Memory B cell (primary cell): ENCODE data around the gene CTNND2.

Experiments used
- ATAC-seq: fragments of 150-1000 bp; cut with Tn5 transposase; 2 replicates; pipeline ENCODE4 v1.10.0; 2021; ENCODE audit warnings: low read depth, mild to moderate bottlenecking, moderate library complexity
- DNase-seq, 2 donors: peaks; one replicate each; pipeline ENCODE4 v3.0.0; 2022; ENCODE audit warnings: low spot score in 2 of 2
- H3K27ac Mint-ChIP-seq: one replicate; pipeline ENCODE4 v1.8.0; 2022; ENCODE audit warnings: mild to moderate bottlenecking, moderate library complexity, mixed read lengths
- H3K27me3 Mint-ChIP-seq: one replicate; pipeline ENCODE4 v1.8.0; 2022; ENCODE audit warnings: mixed read lengths
- H3K36me3 Mint-ChIP-seq: one replicate; pipeline ENCODE4 v1.8.0; 2022; ENCODE audit warnings: mild to moderate bottlenecking, mixed read lengths
- H3K4me1 Mint-ChIP-seq: one replicate; pipeline ENCODE4 v1.8.0; 2022; ENCODE audit warnings: mixed read lengths
- H3K4me3 Mint-ChIP-seq: one replicate; pipeline ENCODE4 v1.8.0; 2022; ENCODE audit warnings: mild to moderate bottlenecking, moderate library complexity, mixed read lengths
- H3K9me3 Mint-ChIP-seq: one replicate; pipeline ENCODE4 v1.8.0; 2022; ENCODE audit warnings: mixed read lengths

CTNND2 gene

GRCh38 chr5:11047030-11047429 is 857.2 kb downstream of the CTNND2 start:
- no peak overlapping the region for H3K4me3 Mint-ChIP-seq
- no peaks in the 10 kb centered on the region for H3K4me1 Mint-ChIP-seq
- no peak overlapping the region for H3K27ac Mint-ChIP-seq
- peaks cover 2% of the 10 kb centered on the region for H3K27me3 Mint-ChIP-seq
- H3K9me3 Mint-ChIP-seq = no peaks in the 10 kb centered on the region
- DNase-seq = no peak
- ATAC-seq = no peak
- no peaks in the 10 kb centered on the region for H3K36me3 Mint-ChIP-seq

- Mint-ChIP-seq H3K4me3 (no peak overlapping the region), H3K27me3 (peaks cover 2% of the 10 kb centered on the region), H3K4me1 (no peaks in the 10 kb centered on the region), H3K27ac (no peak overlapping the region), H3K36me3 (no peaks in the 10 kb centered on the region), H3K9me3 (no peaks in the 10 kb centered on the region)
- ATAC-seq (no peak), DNase-seq (no peak)
Observed at GRCh38 chr5:11046160-11046559, 858.1 kb downstream of the CTNND2 start.

GRCh38 chr5:11045411-11045810 is 858.8 kb downstream of the CTNND2 start:
- no peaks in the 10 kb centered on the region for H3K36me3 Mint-ChIP-seq
- no peaks in the 10 kb centered on the region for H3K9me3 Mint-ChIP-seq
- no peak for DNase-seq
- H3K27ac Mint-ChIP-seq = no peak overlapping the region
- no peaks in the 10 kb centered on the region for H3K4me1 Mint-ChIP-seq
- no peak overlapping the region for H3K4me3 Mint-ChIP-seq
- peaks cover 2% of the 10 kb centered on the region for H3K27me3 Mint-ChIP-seq
- ATAC-seq = no peak

- Mint-ChIP-seq H3K36me3 (no peaks in the 10 kb centered on the region), H3K27ac (no peak overlapping the region), H3K4me1 (no peaks in the 10 kb centered on the region), H3K9me3 (no peaks in the 10 kb centered on the region), H3K27me3 (peaks cover 2% of the 10 kb centered on the region), H3K4me3 (no peak overlapping the region)
- no peak for DNase-seq
- ATAC-seq = no peak
Observed at GRCh38 chr5:11044581-11044980, 859.7 kb downstream of the CTNND2 start.

GRCh38 chr5:11043881-11044280 is 860.4 kb downstream of the CTNND2 start:
- Mint-ChIP-seq H3K36me3 (no peaks in the 10 kb centered on the region), H3K9me3 (no peaks in the 10 kb centered on the region), H3K27ac (no peak overlapping the region), H3K4me1 (no peaks in the 10 kb centered on the region), H3K27me3 (peaks cover 2% of the 10 kb centered on the region), H3K4me3 (no peak overlapping the region)
- ATAC-seq = no peak
- DNase-seq = no peak

- Mint-ChIP-seq H3K4me1 (no peaks in the 10 kb centered on the region), H3K27ac (no peak overlapping the region), H3K36me3 (no peaks in the 10 kb centered on the region), H3K27me3 (peaks cover 5% of the 10 kb centered on the region), H3K4me3 (no peak overlapping the region), H3K9me3 (no peaks in the 10 kb centered on the region)
- no peak for ATAC-seq
- DNase-seq = no peak
Observed at GRCh38 chr5:11040345-11040744, 863.9 kb downstream of the CTNND2 start.

GRCh38 chr5:11038772-11039171 is 865.5 kb downstream of the CTNND2 start:
- ATAC-seq = no peak
- Mint-ChIP-seq H3K9me3 (no peaks in the 10 kb centered on the region), H3K4me3 (no peak overlapping the region), H3K4me1 (no peaks in the 10 kb centered on the region), H3K27me3 (peaks cover 9% of the 10 kb centered on the region), H3K27ac (no peak overlapping the region), H3K36me3 (no peaks in the 10 kb centered on the region)
- DNase-seq = no peak

- Mint-ChIP-seq H3K27ac (no peak overlapping the region), H3K4me3 (no peak overlapping the region), H3K36me3 (no peaks in the 10 kb centered on the region), H3K9me3 (no peaks in the 10 kb centered on the region), H3K27me3 (peaks cover 7% of the 10 kb centered on the region), H3K4me1 (no peaks in the 10 kb centered on the region)
- ATAC-seq (no peak), DNase-seq (no peak)
Observed at GRCh38 chr5:11037941-11038340, 866.3 kb downstream of the CTNND2 start.

- ATAC-seq (no peak), DNase-seq (no peak)
- H3K4me1 Mint-ChIP-seq = no peaks in the 10 kb centered on the region
- H3K27ac Mint-ChIP-seq = no peak overlapping the region
- H3K27me3 Mint-ChIP-seq = peaks cover 7% of the 10 kb centered on the region
- H3K9me3 Mint-ChIP-seq = no peaks in the 10 kb centered on the region
- H3K4me3 Mint-ChIP-seq = no peak overlapping the region
- no peaks in the 10 kb centered on the region for H3K36me3 Mint-ChIP-seq
Observed at GRCh38 chr5:11037080-11037479, 867.2 kb downstream of the CTNND2 start.

GRCh38 chr5:11030671-11031070 is 873.6 kb downstream of the CTNND2 start:
- DNase-seq = no peak
- Mint-ChIP-seq H3K9me3 (peaks cover 12% of the 10 kb centered on the region), H3K27ac (no peak overlapping the region), H3K4me3 (no peak overlapping the region), H3K36me3 (peaks cover 2% of the 10 kb centered on the region), H3K27me3 (peaks cover 6% of the 10 kb centered on the region), H3K4me1 (no peaks in the 10 kb centered on the region)
- no peak for ATAC-seq

- H3K4me1 Mint-ChIP-seq = no peaks in the 10 kb centered on the region
- DNase-seq = no peak
- no peak overlapping the region for H3K4me3 Mint-ChIP-seq
- no peak overlapping the region for H3K27ac Mint-ChIP-seq
- ATAC-seq = no peak
- peaks cover 2% of the 10 kb centered on the region for H3K36me3 Mint-ChIP-seq
- peaks cover 12% of the 10 kb centered on the region for H3K9me3 Mint-ChIP-seq
- no peaks in the 10 kb centered on the region for H3K27me3 Mint-ChIP-seq
Observed at GRCh38 chr5:11027660-11028059, 876.6 kb downstream of the CTNND2 start.

GRCh38 chr5:11026543-11026942 is 877.7 kb downstream of the CTNND2 start:
- ATAC-seq = no peak
- Mint-ChIP-seq H3K4me3 (no peak overlapping the region), H3K4me1 (no peaks in the 10 kb centered on the region), H3K9me3 (peaks cover 12% of the 10 kb centered on the region), H3K27me3 (peaks cover 4% of the 10 kb centered on the region), H3K27ac (no peak overlapping the region), H3K36me3 (peaks cover 2% of the 10 kb centered on the region)
- no peak for DNase-seq

- H3K27ac Mint-ChIP-seq = no peak overlapping the region
- H3K4me1 Mint-ChIP-seq = no peaks in the 10 kb centered on the region
- ATAC-seq (no peak), DNase-seq (no peak)
- no peaks in the 10 kb centered on the region for H3K9me3 Mint-ChIP-seq
- no peak overlapping the region for H3K4me3 Mint-ChIP-seq
- peaks cover 4% of the 10 kb centered on the region for H3K27me3 Mint-ChIP-seq
- no peaks in the 10 kb centered on the region for H3K36me3 Mint-ChIP-seq
Observed at GRCh38 chr5:11023945-11024344, 880.3 kb downstream of the CTNND2 start.

- Mint-ChIP-seq H3K9me3 (no peaks in the 10 kb centered on the region), H3K4me3 (no peak overlapping the region), H3K27me3 (peaks cover 5% of the 10 kb centered on the region), H3K27ac (no peak overlapping the region), H3K4me1 (no peaks in the 10 kb centered on the region), H3K36me3 (no peaks in the 10 kb centered on the region)
- ATAC-seq (no peak), DNase-seq (no peak)
Observed at GRCh38 chr5:11013793-11014192, 890.5 kb downstream of the CTNND2 start.

GRCh38 chr5:11012295-11012694 is 892.0 kb downstream of the CTNND2 start:
- DNase-seq (no peak), ATAC-seq (no peak)
- Mint-ChIP-seq H3K9me3 (no peaks in the 10 kb centered on the region), H3K27me3 (peaks cover 3% of the 10 kb centered on the region), H3K4me3 (no peak overlapping the region), H3K36me3 (no peaks in the 10 kb centered on the region), H3K27ac (no peak overlapping the region), H3K4me1 (no peaks in the 10 kb centered on the region)
